Measurements from ENCODE around the gene KREMEN2.
"Not testable (repeated sequence)": the region's sequence is repeated elsewhere in the genome, so short reads cannot be mapped to it uniquely, and the experiment has no call there.

The KREMEN2 gene

GRCh38 chr16:2938206-2938605 lies 25.9 kb upstream of the KREMEN2 start:
- Histone ChIP-seq H3K27ac (no peak overlapping the region), H3K4me1 (ENCODE audit: low read depth, poor library complexity, severe bottlenecking) (no peaks in the 10 kb centered on the region), H3K27me3 (ENCODE audit: insufficient read depth, low read depth) (no peaks in the 10 kb centered on the region), H3K79me2 (ENCODE audit: insufficient read depth, low read depth) (no peaks in the 10 kb centered on the region), H2AFZ (ENCODE audit: low read depth) (no peak overlapping the region), H3K4me2 (no peak overlapping the region), H3K4me3 (IDR thresholded peaks at IDR 0.05; ENCODE audit: insufficient read depth, low read depth, low read length) (no peak overlapping the region), H3K9ac (no peak overlapping the region), H4K20me1 (ENCODE audit: insufficient read depth) (no peaks in the 10 kb centered on the region), H3K36me3 (ENCODE audit: insufficient read depth) (no peaks in the 10 kb centered on the region; the same call in 1 of the 2 replicates)
- TF ChIP-seq CTCF (conservative IDR thresholded peaks at IDR 0.05; ENCODE audit: low read depth, low read length): no peak

GRCh38 chr16:2939968-2940367 lies 24.1 kb upstream of the KREMEN2 start:
- Histone ChIP-seq H3K27me3 (ENCODE audit: insufficient read depth, low read depth) (no peaks in the 10 kb centered on the region), H3K9ac (no peak overlapping the region), H3K4me1 (ENCODE audit: low read depth, poor library complexity, severe bottlenecking) (no peaks in the 10 kb centered on the region), H3K4me2 (no peak overlapping the region), H3K27ac (no peak overlapping the region), H3K36me3 (ENCODE audit: insufficient read depth) (no peaks in the 10 kb centered on the region; the same call in 1 of the 2 replicates), H3K4me3 (IDR thresholded peaks at IDR 0.05; ENCODE audit: insufficient read depth, low read depth, low read length) (no peak overlapping the region), H2AFZ (ENCODE audit: low read depth) (no peak overlapping the region), H4K20me1 (ENCODE audit: insufficient read depth) (no peaks in the 10 kb centered on the region), H3K79me2 (ENCODE audit: insufficient read depth, low read depth) (no peaks in the 10 kb centered on the region)
- TF ChIP-seq CTCF (conservative IDR thresholded peaks at IDR 0.05; ENCODE audit: low read depth, low read length): no peak

GRCh38 chr16:2942045-2942444 lies 22.0 kb upstream of the KREMEN2 start:
- Histone ChIP-seq H3K9ac (no peak overlapping the region), H2AFZ (ENCODE audit: low read depth) (no peak overlapping the region), H3K4me1 (ENCODE audit: low read depth, poor library complexity, severe bottlenecking) (no peaks in the 10 kb centered on the region), H4K20me1 (ENCODE audit: insufficient read depth) (no peaks in the 10 kb centered on the region), H3K27ac (no peak overlapping the region), H3K79me2 (ENCODE audit: insufficient read depth, low read depth) (no peaks in the 10 kb centered on the region), H3K27me3 (ENCODE audit: insufficient read depth, low read depth) (no peaks in the 10 kb centered on the region), H3K4me2 (no peak overlapping the region), H3K4me3 (IDR thresholded peaks at IDR 0.05; ENCODE audit: insufficient read depth, low read depth, low read length) (no peak overlapping the region), H3K36me3 (ENCODE audit: insufficient read depth) (no peaks in the 10 kb centered on the region; the same call in 1 of the 2 replicates)
- no peak for TF ChIP-seq CTCF (conservative IDR thresholded peaks at IDR 0.05; ENCODE audit: low read depth, low read length)

- not testable (repeated sequence) for H3K4me2 ChIP-seq; H3K9ac ChIP-seq; H3K4me1 ChIP-seq (ENCODE audit: low read depth, poor library complexity, severe bottlenecking); H2AFZ ChIP-seq (ENCODE audit: low read depth); H3K36me3 ChIP-seq (ENCODE audit: insufficient read depth); H3K27ac ChIP-seq; H3K4me3 ChIP-seq (IDR thresholded peaks at IDR 0.05; ENCODE audit: insufficient read depth, low read depth, low read length); H3K27me3 ChIP-seq (ENCODE audit: insufficient read depth, low read depth); H4K20me1 ChIP-seq (ENCODE audit: insufficient read depth); H3K79me2 ChIP-seq (ENCODE audit: insufficient read depth, low read depth)
Measured at GRCh38 chr16:2943716-2944115, 20.4 kb upstream of the KREMEN2 start.

GRCh38 chr16:2946649-2947048 lies 17.4 kb upstream of the KREMEN2 start:
- H3K27me3 ChIP-seq (ENCODE audit: insufficient read depth, low read depth): no peaks in the 10 kb centered on the region
- no peaks in the 10 kb centered on the region for H3K4me1 ChIP-seq (ENCODE audit: low read depth, poor library complexity, severe bottlenecking)
- no peak for TF ChIP-seq CTCF (conservative IDR thresholded peaks at IDR 0.05; ENCODE audit: low read depth, low read length)
- no peak overlapping the region for H3K4me3 ChIP-seq (IDR thresholded peaks at IDR 0.05; ENCODE audit: insufficient read depth, low read depth, low read length)
- H3K36me3 ChIP-seq (ENCODE audit: insufficient read depth): no peaks in the 10 kb centered on the region
- H3K9ac ChIP-seq: no peak overlapping the region
- H3K79me2 ChIP-seq (ENCODE audit: insufficient read depth, low read depth): no peaks in the 10 kb centered on the region
- H3K4me2 ChIP-seq: no peak overlapping the region
- no peak overlapping the region for H2AFZ ChIP-seq (ENCODE audit: low read depth)
- no peaks in the 10 kb centered on the region for H4K20me1 ChIP-seq (ENCODE audit: insufficient read depth)
- H3K27ac ChIP-seq: no peak overlapping the region
